HEK293 (cell line): Measurements from ENCODE around the gene SLC1A3.

Experiments used
- CTCF ChIA-PET: fragments of 350-600 bp; formaldehyde crosslinking; extraction: SDS; loops from one replicate; lab custom pipeline; 2021; ENCODE audit warnings: antibody characterized with exemption; lab: Yijun Ruan, JAX
- POLR2A ChIA-PET: fragments of 300-600 bp; formaldehyde crosslinking; extraction: SDS; loops from one replicate; lab custom pipeline; 2020; ENCODE audit warnings: antibody characterized with exemption, inconsistent platforms; lab: Yijun Ruan, JAX
- H3K27ac ChIP-seq: fragments of 200-500 bp; sonication (Bioruptor generic); 2 replicates; pipeline ENCODE4 v1.5.1; 2014; ENCODE audit warnings: low read depth, low read length, control low read depth, inconsistent platforms; ENCODE audit errors: extremely low read depth
- H3K36me3 ChIP-seq, 2 experiments: fragments of 200-500 bp in 1 of 2; sonication (Bioruptor generic) in 1 of 2; 1 replicate in 1 of 2; 2 replicates in 1 of 2; pipeline ENCODE4 v1.5.1; 2014 to 2017; ENCODE audit warnings: inconsistent platforms in 2 of 2, low read length in 2 of 2; ENCODE audit not compliant: control insufficient read depth in 2 of 2, insufficient read depth in 1 of 2
- H3K4me1 ChIP-seq: fragments of 200-500 bp; sonication (Bioruptor generic); 2 replicates; pipeline ENCODE4 v1.5.1; 2014; ENCODE audit warnings: mild to moderate bottlenecking, low read length, inconsistent platforms; ENCODE audit not compliant: control insufficient read depth, insufficient read depth
- H3K4me3 ChIP-seq: 2 replicates; pipeline ENCODE4 v1.5.1; 2011; ENCODE audit warnings: low read depth, mild to moderate bottlenecking, control low read depth, low read length, moderate library complexity
- H3K9me3 ChIP-seq: fragments of 200-500 bp; sonication (Bioruptor generic); 2 replicates; pipeline ENCODE4 v1.5.1; 2014; ENCODE audit warnings: low read depth, low read length, inconsistent platforms; ENCODE audit not compliant: control insufficient read depth, insufficient read depth
- HIC1 ChIP-seq: fragments of 450-650 bp; formaldehyde crosslinking; IDR thresholded peaks from 2 replicates; pipeline ENCODE4 v1.5.1; 2016; ENCODE audit warnings: missing biosample characterization, missing genetic modification characterization
- KLF1 ChIP-seq: fragments of 450-650 bp; formaldehyde crosslinking; IDR thresholded peaks from 2 replicates; pipeline ENCODE4 v1.5.1; 2016; ENCODE audit warnings: missing biosample characterization, missing genetic modification characterization
- KLF16 ChIP-seq: fragments of 450-650 bp; formaldehyde crosslinking; IDR thresholded peaks from 2 replicates; pipeline ENCODE4 v1.5.1; 2017; ENCODE audit warnings: missing biosample characterization, missing genetic modification characterization
- KLF7 ChIP-seq: fragments of 450-650 bp; formaldehyde crosslinking; IDR thresholded peaks from 2 replicates; pipeline ENCODE4 v1.5.1; 2016; ENCODE audit warnings: missing biosample characterization, missing genetic modification characterization, borderline replicate concordance
- MEIS1 ChIP-seq: sonication (generic); formaldehyde crosslinking; IDR thresholded peaks from 2 replicates; pipeline ENCODE4 v1.8.1; 2022; ENCODE audit warnings: missing genetic modification reagents, mild to moderate bottlenecking, borderline replicate concordance
- SCRT1 ChIP-seq: fragments of 450-650 bp; formaldehyde crosslinking; IDR thresholded peaks from 2 replicates; pipeline ENCODE4 v1.5.1; 2016; ENCODE audit warnings: missing biosample characterization, missing genetic modification characterization, borderline replicate concordance
- SCRT2 ChIP-seq: fragments of 450-650 bp; formaldehyde crosslinking; IDR thresholded peaks from 2 replicates; pipeline ENCODE4 v1.5.1; 2016; ENCODE audit warnings: missing biosample characterization, missing genetic modification characterization
- SP7 ChIP-seq: fragments of 450-650 bp; formaldehyde crosslinking; IDR thresholded peaks from 2 replicates; pipeline ENCODE4 v1.5.1; 2016; ENCODE audit warnings: missing biosample characterization, missing genetic modification characterization
- ZBTB8A ChIP-seq: fragments of 450-650 bp; formaldehyde crosslinking; IDR thresholded peaks from 2 replicates; pipeline ENCODE4 v1.5.1; 2016; ENCODE audit warnings: missing biosample characterization, missing genetic modification characterization
- ZNF140 ChIP-seq: fragments of 450-650 bp; formaldehyde crosslinking; IDR thresholded peaks from 2 replicates; pipeline ENCODE4 v1.5.1; 2016; ENCODE audit warnings: missing biosample characterization, missing genetic modification characterization
- ZNF175 ChIP-seq: fragments of 450-650 bp; formaldehyde crosslinking; IDR thresholded peaks from 2 replicates; pipeline ENCODE4 v1.5.1; 2016; ENCODE audit warnings: missing biosample characterization, missing genetic modification characterization
- ZNF221 ChIP-seq: fragments of 450-650 bp; formaldehyde crosslinking; IDR thresholded peaks from 2 replicates; pipeline ENCODE4 v1.5.1; 2017; ENCODE audit warnings: missing biosample characterization, missing genetic modification characterization, borderline replicate concordance
- ZNF311 ChIP-seq: fragments of 450-650 bp; formaldehyde crosslinking; IDR thresholded peaks from 2 replicates; pipeline ENCODE4 v1.5.1; 2017; ENCODE audit warnings: missing biosample characterization, missing genetic modification characterization, borderline replicate concordance
- ZNF335 ChIP-seq: fragments of 450-650 bp; formaldehyde crosslinking; conservative IDR thresholded peaks from 2 replicates; pipeline ENCODE4 v1.5.1; 2016; ENCODE audit warnings: missing biosample characterization, missing genetic modification characterization
- ZNF433 ChIP-seq: fragments of 450-650 bp; formaldehyde crosslinking; IDR thresholded peaks from 2 replicates; pipeline ENCODE4 v1.5.1; 2016; ENCODE audit warnings: missing biosample characterization, missing genetic modification characterization, low read depth
- ZNF501 ChIP-seq: fragments of 450-650 bp; formaldehyde crosslinking; IDR thresholded peaks from 2 replicates; pipeline ENCODE4 v1.5.1; 2016; ENCODE audit warnings: missing biosample characterization, missing genetic modification characterization
- ZNF571 ChIP-seq: fragments of 450-650 bp; formaldehyde crosslinking; IDR thresholded peaks from 2 replicates; pipeline ENCODE4 v1.5.0; 2017; ENCODE audit warnings: missing biosample characterization, missing genetic modification characterization
- ZNF596 ChIP-seq: fragments of 450-650 bp; IDR thresholded peaks from 2 replicates; pipeline ENCODE4 v1.5.0; 2018; ENCODE audit warnings: missing biosample characterization, mild to moderate bottlenecking, missing genetic modification characterization, moderate library complexity
- ZNF658 ChIP-seq: fragments of 450-650 bp; formaldehyde crosslinking; IDR thresholded peaks from 2 replicates; pipeline ENCODE4; 2016; ENCODE audit warnings: missing biosample characterization, missing genetic modification characterization
- ZNF660 ChIP-seq: fragments of 450-650 bp; IDR thresholded peaks from 2 replicates; pipeline ENCODE4 v1.5.1; 2018; ENCODE audit warnings: missing biosample characterization, mild to moderate bottlenecking, missing genetic modification characterization
- ZNF747 ChIP-seq: fragments of 450-650 bp; formaldehyde crosslinking; IDR thresholded peaks from 2 replicates; pipeline ENCODE4 v1.5.1; 2016; ENCODE audit warnings: missing biosample characterization, missing genetic modification characterization
- ZSCAN23 ChIP-seq: fragments of 450-650 bp; formaldehyde crosslinking; IDR thresholded peaks from 2 replicates; pipeline ENCODE4 v1.5.1; 2016; ENCODE audit warnings: missing biosample characterization, missing genetic modification characterization

Gene SLC1A3

GRCh38 chr5:36571401-36572042, 34.9 kb upstream of the SLC1A3 start:
- Histone ChIP-seq H3K36me3 (no peaks in the 10 kb centered on the region), H3K4me3 (no peak overlapping the region), H3K9me3 (no peaks in the 10 kb centered on the region), H3K4me1 (peaks cover 10% of the 10 kb centered on the region; the same call in 1 of the 2 replicates), H3K27ac (no peak overlapping the region)
- POLR2A ChIA-PET = no interaction called here
- TF ChIP-seq ZNF660 (no peak), ZNF140 (tag by site-specific recombination) (no peak), SCRT2 (tag by site-specific recombination) (no peak), ZNF311 (tag by site-specific recombination) (no peak), HIC1 (tag by site-specific recombination) (no peak), KLF7 (tag by site-specific recombination) (no peak), ZNF571 (tag by site-specific recombination) (no peak), KLF1 (tag by site-specific recombination) (no peak), MEIS1 (CRISPR knock-in tag) (no peak), ZNF747 (tag by site-specific recombination) (no peak), KLF16 (tag by site-specific recombination) (no peak), ZSCAN23 (tag by site-specific recombination) (no peak), ZNF433 (tag by site-specific recombination) (no peak), ZNF175 (tag by site-specific recombination) (no peak), ZNF658 (tag by site-specific recombination) (no peak), SP7 (no peak), ZNF501 (tag by site-specific recombination) (no peak), ZBTB8A (no peak)
- TF ChIP-seq, all 188 proteins: peak for 0
- CTCF ChIA-PET = interaction anchor here (0.7 to 1.7 kb wide), 5 partner anchors 13 to 167 kb away, joined by 3 to 7 read pairs (median 3); no protein-coding TSS in a partner anchor

- no peaks in the 10 kb centered on the region for H3K9me3 ChIP-seq
- TF ChIP-seq SCRT1 (tag by site-specific recombination) = peak; percentile 52; the same call in 1 of the 2 replicates
- TF ChIP-seq SCRT2 (tag by site-specific recombination) = peak; percentile 75
- no peak for TF ChIP-seq ZNF596 (tag by site-specific recombination)
- no peak for TF ChIP-seq ZNF221 (tag by site-specific recombination)
- TF ChIP-seq ZNF335 = peak; percentile 69
- TF ChIP-seq, all 188 proteins: peak for 3
- ChIA-PET CTCF (no interaction called here), POLR2A (no interaction called here)
- Histone ChIP-seq H3K4me3 (no peak overlapping the region), H3K27ac (no peak overlapping the region), H3K36me3 (no peaks in the 10 kb centered on the region), H3K4me1 (peaks cover 10% of the 10 kb centered on the region; the same call in 1 of the 2 replicates)
These were observed 33.0 kb upstream of the SLC1A3 start for GRCh38 chr5:36573438-36573837.
